A673 (cell line): ENCODE data around the gene SAYSD1.

ENCODE experiments used
- CTCF ChIP-seq: fragments of 300-800, 200-600 bp; sonication (generic); conservative IDR thresholded peaks from 2 replicates; pipeline ENCODE4 v1.5.1; 2017; ENCODE audit warnings: low read depth, mild to moderate bottlenecking, antibody characterized with exemption, low read length, moderate library complexity, mixed read lengths
- EZH2 ChIP-seq: fragments of 200-600 bp; sonication (generic); IDR thresholded peaks from 2 replicates; pipeline ENCODE4 v1.6.1; 2017; ENCODE audit warnings: borderline replicate concordance, low read depth, mild to moderate bottlenecking, mixed read lengths, antibody characterized with exemption, low read length; ENCODE audit not compliant: poor library complexity, severe bottlenecking

- TF ChIP-seq CTCF (no peak), EZH2 (no peak)
Measured at GRCh38 chr6:39054577-39055142, 60.3 kb downstream of the SAYSD1 start.
